HG03159 (cell line): Measurements from ENCODE around the gene JAZF1.
"Not testable (repeated sequence)": the region's sequence is repeated elsewhere in the genome, so short reads cannot be mapped to it uniquely, and the experiment has no call there.

ENCODE experiments used
- ATAC-seq: cut with Tn5 transposase; IDR thresholded peaks from one replicate; pipeline ENCODE4 v1.9.1; 2021; ENCODE audit warnings: mild to moderate bottlenecking, moderate library complexity; ENCODE audit not compliant: unreplicated experiment

JAZF1 gene

GRCh38 chr7:27856703-27857485 lies 323.7 kb downstream of the JAZF1 start:
- ATAC-seq, result not testable (repeated sequence)

DNA sequence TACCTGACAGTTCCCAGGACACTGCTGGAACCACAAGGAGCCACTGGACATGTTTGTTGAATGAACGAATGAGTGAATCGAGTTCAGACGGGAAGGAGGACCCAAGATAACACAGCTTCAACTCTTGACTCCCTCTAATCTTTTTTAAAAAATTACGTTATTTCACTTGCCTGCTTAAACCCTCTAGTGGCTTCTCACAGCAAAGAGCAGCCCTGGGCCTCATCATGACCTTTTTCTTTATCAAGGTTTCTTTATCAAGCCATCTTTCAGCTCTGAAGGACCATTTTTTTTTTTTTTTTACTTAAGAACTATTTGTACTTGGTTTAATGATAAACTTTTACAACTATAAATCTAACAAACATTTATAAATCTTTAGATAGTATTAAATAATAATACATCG lies 330.1 kb downstream of the JAZF1 start:
- no peak for ATAC-seq

DNA sequence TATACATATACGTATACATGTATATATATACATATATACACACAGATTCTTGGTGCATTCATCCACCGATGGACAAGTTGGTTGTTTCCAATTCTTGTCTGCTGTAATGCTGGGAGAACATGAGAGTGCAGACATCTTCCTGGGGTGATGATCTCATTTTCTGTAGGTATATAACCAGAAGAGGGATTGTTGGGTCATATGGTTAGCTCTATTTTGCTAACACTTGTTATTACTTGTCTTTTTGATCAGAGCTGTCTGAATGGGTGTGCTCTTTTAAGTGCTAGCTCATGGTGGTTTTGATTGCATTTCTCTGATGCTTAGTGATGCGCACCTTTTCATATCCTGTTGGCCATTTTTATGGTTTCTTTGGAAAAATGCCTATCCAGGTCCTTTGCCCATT lies 334.2 kb downstream of the JAZF1 start:
- ATAC-seq, result no peak

DNA sequence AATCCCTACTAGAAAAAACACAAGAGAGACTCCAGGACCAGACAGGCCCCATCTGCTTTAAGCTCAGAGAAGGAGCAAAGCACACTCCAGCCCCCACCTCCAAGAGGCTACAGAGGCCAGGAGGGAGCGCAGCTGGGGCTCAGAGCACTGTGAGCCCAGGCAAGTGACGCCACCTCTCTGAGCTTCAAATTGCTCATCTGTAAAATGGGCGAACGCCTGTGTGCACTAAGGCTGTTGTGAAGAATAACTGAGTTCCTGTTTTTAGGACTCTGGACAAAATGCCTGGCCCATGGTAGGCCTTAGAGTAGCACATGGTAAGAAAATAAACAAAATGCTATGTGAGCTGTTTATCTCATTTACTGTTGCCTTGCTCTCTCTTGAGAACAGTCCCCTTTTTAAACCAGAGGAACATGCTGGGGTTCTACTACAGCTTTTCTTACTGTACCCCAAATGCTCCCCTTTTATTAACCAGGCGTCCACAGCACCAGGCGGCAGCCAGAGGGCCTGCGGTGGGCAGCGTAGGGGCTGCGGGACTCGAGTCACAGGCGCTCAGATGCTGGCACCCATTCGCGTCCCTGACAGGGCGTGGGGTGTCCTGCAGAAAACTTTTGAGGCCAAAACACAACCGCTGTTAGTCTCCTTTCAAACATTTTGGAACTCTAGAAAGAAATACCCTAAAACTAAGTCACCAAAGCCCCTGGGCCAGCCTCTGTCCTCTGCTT lies 336.9 kb downstream of the JAZF1 start:
- ATAC-seq, result no peak

- ATAC-seq, result no peak
Observed at GRCh38 chr7:27842851-27843250, 337.7 kb downstream of the JAZF1 start.

- no peak for ATAC-seq
Observed at GRCh38 chr7:27842094-27842692, 338.4 kb downstream of the JAZF1 start.

- no peak for ATAC-seq
Observed at GRCh38 chr7:27840760-27841364, 339.7 kb downstream of the JAZF1 start.

GRCh38 chr7:27840313-27840712 lies 340.3 kb downstream of the JAZF1 start:
- no peak for ATAC-seq

DNA sequence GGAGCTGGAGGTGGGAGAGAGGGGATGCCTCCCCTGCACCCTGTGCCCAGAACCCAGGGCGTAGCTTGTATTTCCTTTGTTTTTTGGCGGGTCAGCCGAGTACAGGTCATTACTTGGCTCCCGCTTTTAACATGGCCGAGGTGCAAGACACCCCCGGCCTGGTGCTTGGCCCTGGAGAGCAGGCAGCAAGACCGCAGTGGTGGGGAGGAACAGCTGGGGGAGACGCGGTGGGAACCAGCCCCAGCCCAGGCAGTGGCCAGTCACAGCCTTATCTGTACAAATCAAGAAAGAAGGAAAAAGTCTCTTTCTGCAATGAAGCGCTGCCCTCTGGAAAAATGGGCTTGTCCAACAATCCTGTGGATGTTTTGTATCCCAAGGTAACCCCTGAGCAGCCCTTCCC lies 341.5 kb downstream of the JAZF1 start:
- no peak for ATAC-seq

GRCh38 chr7:27836536-27836935 lies 344.1 kb downstream of the JAZF1 start:
- ATAC-seq, result no peak

DNA sequence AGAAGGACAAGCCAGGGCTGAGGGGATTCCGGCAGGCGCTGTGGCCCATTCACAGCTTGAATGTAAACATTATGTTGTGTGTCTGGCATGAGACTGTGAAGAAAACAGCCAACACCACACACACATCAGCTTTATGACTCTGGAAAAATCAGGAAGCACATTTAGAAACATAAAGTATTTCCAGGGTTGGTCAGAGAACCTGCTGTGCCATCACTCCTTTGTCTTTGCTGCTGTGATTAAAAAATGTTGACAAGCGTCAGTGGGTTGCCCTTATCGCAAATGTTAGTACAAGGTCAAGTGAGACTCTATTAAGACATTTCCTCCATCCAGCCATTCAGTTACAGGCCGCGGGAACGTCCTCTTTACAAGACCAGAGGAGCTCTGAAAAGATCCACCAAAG lies 345.2 kb downstream of the JAZF1 start:
- ATAC-seq, result no peak

DNA sequence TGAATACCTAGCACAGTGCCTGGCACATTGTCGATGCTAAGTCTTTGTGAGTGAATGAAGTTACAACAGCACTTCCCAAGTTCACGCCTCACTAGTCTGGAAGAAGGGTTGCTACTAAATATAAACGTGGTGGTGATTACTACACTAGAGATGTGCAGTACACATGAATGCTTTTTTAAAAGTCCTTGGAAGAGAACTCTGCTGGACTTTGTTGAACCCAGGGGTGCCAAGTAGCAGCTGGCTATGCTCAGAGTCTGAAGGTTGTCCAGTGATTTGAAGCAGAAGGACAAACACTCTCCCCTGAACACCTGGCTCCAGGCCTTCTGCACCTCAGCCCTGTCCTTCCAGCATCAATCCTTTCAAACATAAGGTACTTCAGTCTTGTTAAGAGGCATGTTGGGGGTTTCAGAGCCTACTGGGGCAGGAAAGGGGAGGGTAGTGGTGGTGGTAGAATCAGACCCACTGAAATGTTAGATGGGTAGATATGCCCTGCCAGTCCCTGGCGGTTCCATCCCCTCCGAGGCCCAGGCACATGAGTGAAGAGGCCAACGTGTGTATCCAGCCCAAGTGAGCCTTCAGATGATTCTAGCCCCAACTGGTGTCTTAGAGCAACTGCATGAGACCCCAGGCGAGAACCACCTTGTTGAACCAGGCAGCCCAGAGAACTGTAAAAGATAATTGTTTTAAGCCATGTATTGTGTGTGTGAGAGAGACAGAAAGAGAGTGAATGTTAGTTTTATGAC lies 346.2 kb downstream of the JAZF1 start:
- ATAC-seq, result no peak

DNA sequence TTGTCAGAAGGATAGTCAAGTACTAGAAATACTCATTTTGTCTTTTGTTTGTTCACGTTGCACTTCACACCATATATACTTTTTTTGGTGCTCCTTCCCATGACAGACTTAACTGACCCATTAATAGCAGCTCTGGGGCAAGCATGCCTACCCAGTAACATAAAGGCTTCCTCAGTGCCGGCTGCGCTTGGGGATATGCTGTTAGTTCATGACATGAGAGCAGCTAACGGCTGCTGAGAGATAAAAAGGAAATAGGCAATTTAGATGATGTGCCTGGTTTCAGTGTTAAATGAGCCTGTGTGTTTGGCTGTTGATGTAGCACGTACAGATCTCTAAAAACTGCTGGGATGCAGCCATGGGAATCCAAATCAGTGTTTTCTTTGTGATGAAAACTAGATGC lies 354.2 kb downstream of the JAZF1 start:
- ATAC-seq, result no peak

GRCh38 chr7:27825891-27826290 lies 354.7 kb downstream of the JAZF1 start:
- no peak for ATAC-seq

GRCh38 chr7:27822245-27822644 lies 358.4 kb downstream of the JAZF1 start:
- no peak for ATAC-seq

DNA sequence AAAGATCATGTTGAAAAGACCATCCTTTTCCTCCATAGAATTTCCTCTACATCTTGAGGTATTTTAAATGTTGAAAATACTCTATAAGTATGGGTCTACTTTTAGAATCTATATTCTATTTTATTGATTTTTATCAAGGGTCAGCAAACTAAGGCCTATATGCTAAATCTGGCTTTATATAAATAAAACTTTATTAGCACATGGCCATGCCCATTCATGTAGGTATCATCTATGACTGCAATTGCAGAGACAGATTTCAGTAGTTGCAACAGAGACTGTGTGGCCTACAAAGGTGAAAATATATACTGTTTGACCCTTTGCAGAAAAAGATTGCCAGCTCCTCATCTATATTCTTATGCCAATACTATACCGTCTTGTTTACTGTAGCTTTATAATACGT lies 367.9 kb downstream of the JAZF1 start:
- no peak for ATAC-seq

GRCh38 chr7:27810186-27810585 lies 370.4 kb downstream of the JAZF1 start:
- ATAC-seq, result no peak

DNA sequence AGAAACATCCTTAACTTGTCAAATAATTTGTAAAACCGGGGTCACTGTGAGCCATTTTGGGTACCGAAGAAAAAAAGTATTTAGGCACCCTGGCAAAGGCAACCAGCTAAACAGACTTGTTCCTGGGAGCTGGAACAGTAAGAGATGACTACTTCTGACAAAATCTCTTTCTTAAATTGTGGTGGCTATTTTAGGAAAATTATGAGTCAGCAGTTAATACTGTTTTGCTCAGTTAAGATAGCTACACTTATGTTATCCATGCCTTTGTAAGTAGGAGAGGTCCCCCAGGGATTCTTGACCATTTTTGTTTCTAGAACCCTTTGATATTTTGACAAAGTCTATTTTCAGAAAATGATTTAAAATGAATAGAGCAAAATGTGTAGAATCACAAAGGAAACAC lies 372.0 kb downstream of the JAZF1 start:
- ATAC-seq, result no peak

GRCh38 chr7:27804139-27804538 lies 376.5 kb downstream of the JAZF1 start:
- ATAC-seq, result no peak

GRCh38 chr7:27802999-27803398 lies 377.6 kb downstream of the JAZF1 start:
- no peak for ATAC-seq

DNA sequence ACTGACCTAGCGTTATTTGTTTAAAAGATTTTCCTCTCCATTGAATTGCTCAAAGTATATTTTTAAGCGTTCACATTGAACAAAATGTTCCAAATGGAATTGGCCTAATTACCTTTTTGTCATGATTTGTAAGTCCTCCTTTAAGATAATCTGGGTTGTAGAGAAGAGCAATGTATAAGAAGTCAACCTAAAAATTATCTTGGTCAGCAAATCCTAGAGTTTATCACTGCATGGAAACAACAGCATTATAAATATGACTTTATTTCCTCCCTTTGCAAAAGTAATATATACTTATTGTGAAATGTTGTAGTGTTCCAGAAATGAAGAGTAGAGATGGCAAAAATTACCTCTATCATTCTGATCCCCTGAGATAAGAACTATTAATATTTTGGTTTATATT lies 381.4 kb downstream of the JAZF1 start:
- ATAC-seq, result no peak
